Measurements from ENCODE around the gene APOE.

- no peak for TF ChIP-seq REST (IDR thresholded peaks at IDR 0.05; ENCODE audit: low read depth)
- no peak for TF ChIP-seq CREB1 (IDR thresholded peaks at IDR 0.05; ENCODE audit: low read depth)
- no peak for TF ChIP-seq MAX (IDR thresholded peaks at IDR 0.05)
- TF ChIP-seq TAF1 (IDR thresholded peaks at IDR 0.05; ENCODE audit: low read depth), result no peak
- no peak for TF ChIP-seq YY1 (IDR thresholded peaks at IDR 0.05; ENCODE audit: low read depth)
These were observed 42.6 kb downstream of the APOE start for GRCh38 chr19:44948237-44948636.

All from Ishikawa (cell line).